Tibial nerve (tissue), 4 donors: ENCODE measurements around the gene ZDHHC1. TPM values are rescaled to one million over a fixed set of nuclear protein-coding genes. Genes with fewer than 3 reads are reported as not detected.
A peak's percentile ranks its signal among the peaks of the same experiment; 100 is the strongest.

Experiments
- DNase-seq, 2 donors: peaks; one replicate each; pipeline ENCODE4 v3.0.0-alpha.2; 2019; ENCODE audit warnings: low spot score in 2 of 2
- H3K27ac ChIP-seq, 4 donors: fragments of 200-600 bp; sonication (generic) in 3 of 4; one replicate each; pipeline ENCODE4 v1.5.1; 2017 to 2019; ENCODE audit warnings: mild to moderate bottlenecking in 1 of 4
- H3K27me3 ChIP-seq, 2 donors: fragments of 200-600 bp; sonication (generic) in 1 of 2; one replicate each; pipeline versions ENCODE4 v1.5.1 to v1.6.0; 2017 to 2019
- H3K36me3 ChIP-seq, 3 donors: fragments of 200-600 bp; sonication (generic); one replicate each; pipeline ENCODE4 v1.5.1; 2018 to 2019
- H3K4me1 ChIP-seq, 4 donors: fragments of 200-600 bp; sonication (generic) in 3 of 4; one replicate each; pipeline ENCODE4 v1.5.1; 2017 to 2019
- H3K4me3 ChIP-seq, 4 donors: fragments of 200-600 bp; sonication (generic) in 3 of 4; one replicate each; pipeline ENCODE4 v1.5.1; 2017 to 2019; ENCODE audit warnings: mild to moderate bottlenecking in 1 of 4, moderate library complexity in 1 of 4
- H3K9me3 ChIP-seq, 4 donors: fragments of 200-600 bp; sonication (generic) in 3 of 4; one replicate each; pipeline ENCODE4 v1.5.1; 2017 to 2019
- CTCF ChIP-seq, 5 experiments: fragments of 200-600 bp in 3 of 5; fragments of 450-650 bp in 2 of 5; sonication (generic) in 3 of 5; IDR thresholded peaks; one replicate each; pipeline ENCODE4 v1.5.1; 2016 to 2019; ENCODE audit warnings: antibody characterized with exemption in 5 of 5, mild to moderate bottlenecking in 3 of 5, moderate library complexity in 2 of 5
- EP300 ChIP-seq, 2 donors: sonication (generic); formaldehyde crosslinking; IDR thresholded peaks; one replicate each; pipeline ENCODE4 v1.6.1; 2017; ENCODE audit warnings: antibody characterized with exemption in 2 of 2, mild to moderate bottlenecking in 1 of 2
- POLR2A ChIP-seq, 2 donors: fragments of 450-650 bp; IDR thresholded peaks; one replicate each; pipeline ENCODE4 v1.6.1; 2017; ENCODE audit warnings: antibody characterized with exemption in 2 of 2, mild to moderate bottlenecking in 2 of 2, moderate library complexity in 2 of 2
- WGBS, 2 donors: methylation state at CpG; one replicate each; pipeline ENCODE4 v1.1.5; 2018; 5-methylcytosine and 5-hydroxymethylcytosine counted together
- total RNA-seq, 4 donors: library from RNA; depleted of rRNA; stranded (reverse); fragments of >200 nt; gene quantifications; one replicate each; pipeline ENCODE4 v1.1.0, GENCODE V29; 2016

Gene ZDHHC1
- total RNA-seq, 4 donors from 2014 or later, result 24.3 to 46.2 (median 32.8) TPM

- no peak for TF ChIP-seq EP300 (IDR thresholded peaks at IDR 0.05)
- no peak for TF ChIP-seq CTCF (IDR thresholded peaks at IDR 0.05)
- no peak for TF ChIP-seq POLR2A (IDR thresholded peaks at IDR 0.05)
- no peak overlapping the region for H3K4me3 ChIP-seq
- H3K36me3 ChIP-seq, result peaks cover 0 to 29% (median 0%) of the 10 kb centered on the region in 3 donors
- peaks cover 0 to 80% (median 47%) of the 10 kb centered on the region in 4 donors for H3K4me1 ChIP-seq
- H3K27ac ChIP-seq, result peak overlapping the region in 1 of 4 donors; percentile 0
- no peaks in the 10 kb centered on the region for H3K9me3 ChIP-seq
- 49 to 53% methylated on average over 5 of the region's 5 CpGs for WGBS, 2 donors
- no peak for DNase-seq
- no peaks in the 10 kb centered on the region for H3K27me3 ChIP-seq
These were observed 37.8 kb upstream of the ZDHHC1 start for GRCh38 chr16:67454104-67454503.

GRCh38 chr16:67451704-67452435, 35.6 kb upstream of the ZDHHC1 start:
- H3K4me3 ChIP-seq, result no peak overlapping the region
- H3K27me3 ChIP-seq, result no peaks in the 10 kb centered on the region
- no peak for DNase-seq
- H3K9me3 ChIP-seq, result no peaks in the 10 kb centered on the region
- no peak for TF ChIP-seq POLR2A (IDR thresholded peaks at IDR 0.05)
- no peak for TF ChIP-seq EP300 (IDR thresholded peaks at IDR 0.05)
- no peak for TF ChIP-seq CTCF (IDR thresholded peaks at IDR 0.05)
- 67 to 86% methylated on average over 1 of the region's 2 CpGs for WGBS, 2 donors
- peaks cover 0 to 71% (median 34%) of the 10 kb centered on the region in 4 donors for H3K4me1 ChIP-seq
- H3K36me3 ChIP-seq, result peaks cover 0 to 35% (median 0%) of the 10 kb centered on the region in 3 donors
- peak overlapping the region in 1 of 4 donors; percentile 66 for H3K27ac ChIP-seq

- Histone ChIP-seq H3K4me3 (no peak overlapping the region), H3K27ac (peak overlapping the region in 1 of 4 donors; percentile 66), H3K9me3 (no peaks in the 10 kb centered on the region), H3K27me3 (no peaks in the 10 kb centered on the region), H3K4me1 (peaks cover 0 to 71% (median 34%) of the 10 kb centered on the region in 4 donors), H3K36me3 (peaks cover 0 to 35% (median 0%) of the 10 kb centered on the region in 3 donors)
- no peak for DNase-seq
- no peak for TF ChIP-seq CTCF (IDR thresholded peaks at IDR 0.05)
- TF ChIP-seq POLR2A (IDR thresholded peaks at IDR 0.05), result no peak
- no peak for TF ChIP-seq EP300 (IDR thresholded peaks at IDR 0.05)
- WGBS, 2 donors, result 75 to 82% methylated on average over 12 of the region's 12 CpGs
These were observed 34.9 kb upstream of the ZDHHC1 start for GRCh38 chr16:67451061-67451703.

GRCh38 chr16:67449739-67450138, 33.5 kb upstream of the ZDHHC1 start:
- WGBS, 2 donors, result 73 to 93% methylated on average over 3 of the region's 3 CpGs

More at GRCh38 chr16:67449739-67450138, 33.5 kb upstream of the ZDHHC1 start:
- H3K4me3 ChIP-seq, result no peak overlapping the region
- no peak for TF ChIP-seq POLR2A (IDR thresholded peaks at IDR 0.05)
- no peak for TF ChIP-seq CTCF (IDR thresholded peaks at IDR 0.05)
- TF ChIP-seq EP300 (IDR thresholded peaks at IDR 0.05), result no peak
- peaks cover 0 to 77% (median 43%) of the 10 kb centered on the region in 4 donors for H3K4me1 ChIP-seq
- H3K36me3 ChIP-seq, result peaks cover 0 to 35% (median 0%) of the 10 kb centered on the region in 3 donors
- no peaks in the 10 kb centered on the region for H3K27me3 ChIP-seq
- no peaks in the 10 kb centered on the region for H3K9me3 ChIP-seq
- H3K27ac ChIP-seq, result peak overlapping the region in 2 of 4 donors; percentile 25 to 68
- no peak for DNase-seq
